Omental fat pad (tissue), 4 donors: ENCODE data around the gene SYT6. TPM values are rescaled to one million over a fixed set of nuclear protein-coding genes. Genes with fewer than 3 reads are reported as not detected.

ENCODE experiments used
- ATAC-seq: fragments of 150-250 bp; one replicate; pipeline ENCODE4 v1.9.1; 2016; ENCODE audit warnings: mild to moderate bottlenecking, moderate library complexity; ENCODE audit not compliant: low FRiP score
- DNase-seq: peaks from one replicate; pipeline ENCODE4 v3.0.0-alpha.2; 2019; ENCODE audit warnings: low spot score
- CTCF ChIP-seq, 3 donors: fragments of 450-650 bp; IDR thresholded peaks; one replicate each; pipeline ENCODE4 v1.5.1; 2016 to 2017; ENCODE audit warnings: antibody characterized with exemption in 3 of 3, mild to moderate bottlenecking in 3 of 3, moderate library complexity in 2 of 3
- total RNA-seq, 4 donors: library from RNA; depleted of rRNA; stranded (reverse); fragments of >200 nt; gene quantifications; one replicate each; pipeline ENCODE4 v1.1.0, GENCODE V29; 2016

SYT6 gene
- total RNA-seq, 4 donors from 2014 or later: 0.84 TPM; not detected in 3

GRCh38 chr1:114122941-114123618 is 30.6 kb downstream of the SYT6 start:
- no peak for TF ChIP-seq CTCF (IDR thresholded peaks at IDR 0.05)
- DNase-seq: no peak
- ATAC-seq: peak; percentile 56

- ATAC-seq (no peak), DNase-seq (no peak)
- TF ChIP-seq CTCF (IDR thresholded peaks at IDR 0.05): no peak
Measured at GRCh38 chr1:114118351-114118990, 35.2 kb downstream of the SYT6 start.

- ATAC-seq (no peak), DNase-seq (no peak)
- TF ChIP-seq CTCF (IDR thresholded peaks at IDR 0.05): no peak
Measured at GRCh38 chr1:114117654-114118053, 36.0 kb downstream of the SYT6 start.

GRCh38 chr1:114116086-114116485 is 37.6 kb downstream of the SYT6 start:
- no peak for ATAC-seq
- no peak for TF ChIP-seq CTCF (IDR thresholded peaks at IDR 0.05)

GRCh38 chr1:114114185-114115094 is 39.2 kb downstream of the SYT6 start:
- no peak for ATAC-seq
- no peak for DNase-seq
- TF ChIP-seq CTCF (IDR thresholded peaks at IDR 0.05): no peak

More at GRCh38 chr1:114116086-114116485, 37.6 kb downstream of the SYT6 start:
- no peak for DNase-seq

- DNase-seq (no peak), ATAC-seq (no peak)
- no peak for TF ChIP-seq CTCF (IDR thresholded peaks at IDR 0.05)
Measured at GRCh38 chr1:114113411-114114184, 40.1 kb downstream of the SYT6 start.
